Karpas-422 (cell line): ENCODE results near the gene MBD5. TPM values are rescaled to one million over a fixed set of nuclear protein-coding genes. Genes with fewer than 3 reads are reported as not detected.

ENCODE experiments used
- DNase-seq: peaks from one replicate; pipeline ENCODE4 v3.0.0-alpha.2; 2015
- H2AFZ ChIP-seq: fragments of 200-600 bp; sonication (generic); 2 replicates; pipeline ENCODE4 v1.6.1; 2014; ENCODE audit warnings: antibody characterized with exemption, low read length, mixed read lengths
- H3K27ac ChIP-seq: fragments of 200-600 bp; sonication (generic); 2 replicates; pipeline ENCODE4 v1.5.1; 2014; ENCODE audit warnings: mild to moderate bottlenecking, low read length, moderate library complexity
- H3K27me3 ChIP-seq: fragments of 200-600 bp; sonication (generic); 2 replicates; pipeline ENCODE4 v1.6.1; 2014; ENCODE audit warnings: low read length, mixed read lengths
- H3K36me3 ChIP-seq: fragments of 200-600 bp; sonication (generic); 2 replicates; pipeline ENCODE4 v1.6.1; 2014; ENCODE audit warnings: low read length, mixed read lengths; ENCODE audit not compliant: insufficient read depth
- H3K4me1 ChIP-seq: fragments of 200-600 bp; sonication (generic); 2 replicates; pipeline ENCODE4 v1.6.1; 2014; ENCODE audit warnings: mild to moderate bottlenecking, low read length, mixed read lengths
- H3K4me2 ChIP-seq: fragments of 200-600 bp; sonication (generic); 2 replicates; pipeline ENCODE4 v1.6.1; 2014; ENCODE audit warnings: low read length, low read depth, mild to moderate bottlenecking; ENCODE audit not compliant: poor library complexity, severe bottlenecking
- H3K4me3 ChIP-seq: fragments of 200-600 bp; sonication (generic); 2 replicates; pipeline ENCODE4 v1.5.1; 2014; ENCODE audit warnings: mild to moderate bottlenecking, antibody characterized with exemption, low read length, mixed read lengths
- H3K79me2 ChIP-seq: fragments of 200-600 bp; sonication (generic); 2 replicates; pipeline ENCODE4 v1.6.1; 2014; ENCODE audit warnings: mild to moderate bottlenecking, low read length, mixed read lengths
- H3K9ac ChIP-seq: fragments of 200-600 bp; sonication (generic); 2 replicates; pipeline ENCODE4 v1.6.0; 2014; ENCODE audit warnings: low read length
- H3K9me2 ChIP-seq: fragments of 200-600 bp; sonication (generic), shearing (Covaris generic); replicated peaks from 2 replicates; pipeline ENCODE4 v1.6.0; 2014; ENCODE audit warnings: mild to moderate bottlenecking, low read length, moderate library complexity; ENCODE audit not compliant: insufficient read depth
- H3K9me3 ChIP-seq: fragments of 300-700, 200-600 bp; sonication (generic); 2 replicates; pipeline ENCODE4 v1.6.1; 2014; ENCODE audit warnings: low read length, mixed read lengths
- H4K20me1 ChIP-seq: fragments of 200-600 bp; sonication (generic); 2 replicates; pipeline ENCODE4 v1.6.1; 2014; ENCODE audit warnings: mild to moderate bottlenecking, antibody characterized with exemption, low read length, low read depth; ENCODE audit not compliant: insufficient read depth
- total RNA-seq: library from RNA; depleted of rRNA; stranded (reverse); fragments of >200 nt; shearing (Covaris generic); gene quantifications from 2 replicates; pipeline ENCODE4 v1.2.3, GENCODE V29; 2014; ENCODE audit warnings: low replicate concordance

MBD5 gene
- total RNA-seq, 1 experiment from 2014 or later = 64.7 TPM

DNA sequence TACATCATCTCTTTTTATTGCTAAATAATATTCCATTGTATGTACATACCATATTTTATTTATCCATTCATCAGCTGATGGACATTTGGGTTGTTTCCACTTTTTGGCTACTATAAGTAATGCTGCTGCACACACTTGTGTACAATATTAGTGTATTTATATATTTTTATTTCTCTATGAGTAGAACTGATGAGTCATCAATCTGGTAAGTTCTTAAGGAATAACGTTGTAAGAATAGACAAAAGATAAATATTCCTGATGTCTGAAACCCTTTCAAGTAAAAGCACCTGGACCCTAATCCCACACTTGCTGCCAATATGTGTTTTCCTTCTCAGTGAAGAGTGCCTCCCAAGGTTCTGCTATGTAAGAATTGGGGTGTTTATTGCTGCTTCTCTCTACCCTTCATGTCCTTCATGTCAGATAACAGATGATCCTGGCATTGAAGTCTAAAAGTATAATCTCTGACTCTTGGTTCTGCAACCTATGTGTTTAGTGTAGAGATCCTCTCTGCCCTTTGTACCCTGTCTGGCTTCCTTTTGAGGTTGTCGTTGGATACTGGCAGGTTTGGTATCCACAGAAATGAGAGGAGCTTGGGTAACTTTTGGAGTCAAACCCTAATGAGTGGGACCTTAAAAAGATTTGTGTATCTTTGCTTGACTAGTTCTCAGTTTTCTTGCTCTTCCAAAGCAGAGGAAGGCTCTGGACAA is 330.7 kb downstream of the MBD5 start:
- no peaks in the 10 kb centered on the region for H3K27me3 ChIP-seq
- no peaks in the 10 kb centered on the region for H4K20me1 ChIP-seq
- no peaks in the 10 kb centered on the region for H3K9me3 ChIP-seq
- H3K4me1 ChIP-seq = peaks cover 11% of the 10 kb centered on the region
- H3K36me3 ChIP-seq = no peaks in the 10 kb centered on the region
- no peaks in the 10 kb centered on the region for H3K9me2 ChIP-seq
- no peak overlapping the region for H3K4me2 ChIP-seq
- no peak overlapping the region for H3K4me3 ChIP-seq
- no peak overlapping the region for H2AFZ ChIP-seq
- no peak overlapping the region for H3K9ac ChIP-seq
- no peak overlapping the region for H3K27ac ChIP-seq
- no peak for DNase-seq
- H3K79me2 ChIP-seq = no peaks in the 10 kb centered on the region

DNA sequence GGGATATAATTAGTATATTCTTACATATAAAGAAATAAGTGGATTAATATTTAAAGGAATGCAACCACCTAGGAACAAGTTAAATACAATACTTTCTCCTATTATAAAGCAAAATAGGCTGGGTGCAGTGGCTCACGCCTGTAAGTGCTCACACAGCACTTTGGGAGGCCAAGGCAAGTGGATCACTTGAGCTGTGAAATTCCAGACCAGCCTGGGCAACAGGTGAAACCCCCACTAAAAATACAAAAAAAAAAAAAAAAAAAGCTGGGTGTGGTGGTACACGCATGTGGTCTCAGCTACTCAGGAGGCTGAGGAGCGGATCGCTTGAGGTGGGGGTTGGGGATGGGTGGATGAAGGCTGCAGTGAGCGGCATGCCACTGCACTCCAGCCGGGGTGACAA is 337.5 kb downstream of the MBD5 start:
- Histone ChIP-seq H3K4me2 (no peak overlapping the region), H3K4me1 (no peaks in the 10 kb centered on the region), H3K36me3 (no peaks in the 10 kb centered on the region), H3K27ac (no peak overlapping the region), H4K20me1 (no peaks in the 10 kb centered on the region), H3K9me2 (no peaks in the 10 kb centered on the region), H3K27me3 (no peaks in the 10 kb centered on the region), H3K79me2 (no peaks in the 10 kb centered on the region), H3K9ac (no peak overlapping the region), H2AFZ (no peak overlapping the region), H3K4me3 (no peak overlapping the region), H3K9me3 (no peaks in the 10 kb centered on the region)
- DNase-seq = no peak

DNA sequence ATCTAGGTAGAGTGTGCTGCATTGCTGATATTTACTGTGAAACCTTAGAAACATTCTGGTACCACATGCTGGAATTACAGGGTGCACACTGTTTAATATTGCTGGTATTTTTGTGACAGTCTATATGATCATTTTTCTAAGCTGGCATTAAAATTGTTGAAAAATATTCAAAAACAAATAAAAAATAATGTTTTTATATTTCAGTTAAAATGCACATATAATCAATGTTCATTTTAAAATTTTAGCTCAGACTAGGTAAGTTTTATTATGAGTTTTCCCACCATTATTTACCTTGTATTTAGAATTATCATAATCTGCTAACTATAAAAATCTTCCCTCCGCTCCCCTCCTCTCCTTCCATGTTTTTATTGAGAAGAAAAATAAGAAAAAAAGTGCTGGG is 339.8 kb downstream of the MBD5 start:
- no peaks in the 10 kb centered on the region for H3K27me3 ChIP-seq
- no peak overlapping the region for H3K4me3 ChIP-seq
- H4K20me1 ChIP-seq = no peaks in the 10 kb centered on the region
- DNase-seq = no peak
- H3K9ac ChIP-seq = no peak overlapping the region
- no peaks in the 10 kb centered on the region for H3K9me3 ChIP-seq
- no peaks in the 10 kb centered on the region for H3K36me3 ChIP-seq
- no peak overlapping the region for H2AFZ ChIP-seq
- no peak overlapping the region for H3K4me2 ChIP-seq
- no peaks in the 10 kb centered on the region for H3K9me2 ChIP-seq
- H3K4me1 ChIP-seq = no peaks in the 10 kb centered on the region
- no peak overlapping the region for H3K27ac ChIP-seq
- H3K79me2 ChIP-seq = no peaks in the 10 kb centered on the region

DNA sequence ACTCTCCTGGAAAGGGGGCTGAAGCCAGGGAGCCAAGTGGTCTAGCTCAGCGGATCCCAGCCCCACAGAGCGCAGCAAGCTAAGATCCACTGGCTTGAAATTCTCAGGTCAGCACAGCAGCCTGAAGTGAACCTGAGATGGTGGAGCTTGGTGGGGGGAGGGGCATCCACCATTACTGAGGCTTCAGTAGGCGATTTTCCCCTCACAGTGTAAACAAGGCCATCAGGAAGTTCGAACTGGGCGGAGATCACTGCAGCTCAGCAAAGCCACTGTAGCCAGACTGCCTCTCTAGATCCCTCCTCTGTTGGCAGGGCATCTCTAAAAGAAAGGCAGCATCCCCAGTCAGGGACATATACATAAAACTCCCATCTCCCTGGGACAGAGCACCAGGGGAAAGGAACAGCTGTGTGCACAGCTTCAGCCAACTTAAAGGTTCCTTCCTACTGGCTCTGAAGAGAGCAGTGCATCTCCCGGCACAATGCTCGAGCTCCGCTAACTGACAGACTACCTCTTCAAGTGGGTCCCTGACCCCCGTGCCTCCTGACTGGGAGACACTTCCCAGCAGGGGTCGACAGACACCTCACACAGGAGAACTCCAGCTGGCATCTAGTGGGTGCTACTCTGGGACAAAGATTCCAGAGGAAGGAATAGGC is 341.4 kb downstream of the MBD5 start:
- Histone ChIP-seq H2AFZ (no peak overlapping the region), H3K27ac (no peak overlapping the region), H3K9ac (no peak overlapping the region), H3K4me2 (no peak overlapping the region), H3K4me1 (no peaks in the 10 kb centered on the region), H3K27me3 (no peaks in the 10 kb centered on the region), H3K79me2 (no peaks in the 10 kb centered on the region), H3K36me3 (no peaks in the 10 kb centered on the region), H3K4me3 (no peak overlapping the region), H3K9me3 (no peaks in the 10 kb centered on the region), H4K20me1 (no peaks in the 10 kb centered on the region), H3K9me2 (no peaks in the 10 kb centered on the region)
- no peak for DNase-seq

DNA sequence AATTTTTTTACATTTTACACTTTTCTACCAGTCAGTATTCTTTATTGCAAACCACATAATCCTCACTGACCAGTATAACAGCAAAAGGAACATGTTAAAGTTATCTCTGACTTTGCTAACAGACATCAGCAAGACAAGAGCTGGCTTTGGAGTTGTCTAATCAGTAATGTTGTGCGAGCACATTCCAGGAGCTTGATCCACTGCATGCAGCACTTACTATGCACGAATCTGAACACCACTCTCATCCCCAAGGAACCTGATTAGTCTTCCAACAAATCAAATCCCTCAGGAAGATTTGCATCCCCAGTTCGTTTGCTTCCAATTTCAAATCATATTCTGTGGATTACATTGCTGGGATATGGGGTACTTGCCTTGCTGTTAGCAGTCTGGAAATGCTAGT is 354.3 kb downstream of the MBD5 start:
- H3K4me2 ChIP-seq = no peak overlapping the region
- no peak overlapping the region for H3K4me3 ChIP-seq
- no peak overlapping the region for H3K9ac ChIP-seq
- H3K36me3 ChIP-seq = no peaks in the 10 kb centered on the region
- H3K27me3 ChIP-seq = no peaks in the 10 kb centered on the region
- no peak overlapping the region for H3K27ac ChIP-seq
- no peak overlapping the region for H2AFZ ChIP-seq
- H4K20me1 ChIP-seq = no peaks in the 10 kb centered on the region
- DNase-seq = no peak
- H3K9me2 ChIP-seq = no peaks in the 10 kb centered on the region
- H3K4me1 ChIP-seq = no peaks in the 10 kb centered on the region
- H3K79me2 ChIP-seq = no peaks in the 10 kb centered on the region
- H3K9me3 ChIP-seq = no peaks in the 10 kb centered on the region

DNA sequence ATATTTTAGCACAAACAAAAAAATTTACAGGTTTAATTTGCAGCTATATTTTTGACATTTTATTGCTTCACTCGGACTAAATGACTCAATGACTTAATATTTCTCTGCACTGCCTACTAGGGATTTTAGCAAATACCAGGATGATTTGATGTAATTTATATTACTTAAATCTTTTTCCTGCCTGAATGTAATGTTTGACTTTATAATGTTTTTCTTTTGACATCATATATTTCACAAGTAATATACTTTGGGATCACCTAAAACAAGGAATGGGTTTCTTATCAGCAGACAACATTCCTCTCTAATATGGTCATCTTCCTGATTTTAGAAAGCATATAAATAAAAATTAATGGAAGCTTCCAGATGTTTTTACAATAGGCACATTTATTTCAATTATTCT is 370.4 kb downstream of the MBD5 start:
- DNase-seq = no peak
- no peaks in the 10 kb centered on the region for H3K36me3 ChIP-seq
- H3K4me3 ChIP-seq = no peak overlapping the region
- no peak overlapping the region for H3K27ac ChIP-seq
- no peak overlapping the region for H2AFZ ChIP-seq
- H3K27me3 ChIP-seq = no peaks in the 10 kb centered on the region
- no peak overlapping the region for H3K9ac ChIP-seq
- no peaks in the 10 kb centered on the region for H3K79me2 ChIP-seq
- H3K9me2 ChIP-seq = no peaks in the 10 kb centered on the region
- no peaks in the 10 kb centered on the region for H3K9me3 ChIP-seq
- no peak overlapping the region for H3K4me2 ChIP-seq
- H4K20me1 ChIP-seq = no peaks in the 10 kb centered on the region
- H3K4me1 ChIP-seq = no peaks in the 10 kb centered on the region

DNA sequence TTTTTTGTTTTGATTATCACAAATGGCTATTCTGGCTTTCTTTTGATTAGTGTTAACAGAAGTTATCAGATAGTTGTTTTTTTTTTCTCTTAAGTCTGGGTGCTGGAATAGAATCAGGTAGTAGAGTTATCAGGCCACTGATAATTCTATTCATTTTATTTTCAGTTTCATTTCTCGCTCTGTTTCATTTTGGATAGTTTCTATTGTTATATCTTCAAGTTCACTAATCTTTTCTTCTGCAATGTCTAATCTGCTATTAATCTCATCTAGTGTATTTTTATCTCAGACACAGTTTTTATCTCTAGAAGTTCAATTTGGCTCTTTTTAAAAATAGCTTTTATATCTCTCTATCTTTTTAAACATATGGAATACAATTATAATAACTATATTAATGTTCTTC is 381.9 kb downstream of the MBD5 start:
- DNase-seq = no peak
- Histone ChIP-seq H3K79me2 (no peaks in the 10 kb centered on the region), H3K4me3 (no peak overlapping the region), H2AFZ (no peak overlapping the region), H3K9ac (no peak overlapping the region), H3K9me2 (no peaks in the 10 kb centered on the region), H3K36me3 (no peaks in the 10 kb centered on the region), H4K20me1 (no peaks in the 10 kb centered on the region), H3K9me3 (no peaks in the 10 kb centered on the region), H3K27ac (no peak overlapping the region), H3K4me1 (no peaks in the 10 kb centered on the region), H3K4me2 (no peak overlapping the region), H3K27me3 (no peaks in the 10 kb centered on the region)

DNA sequence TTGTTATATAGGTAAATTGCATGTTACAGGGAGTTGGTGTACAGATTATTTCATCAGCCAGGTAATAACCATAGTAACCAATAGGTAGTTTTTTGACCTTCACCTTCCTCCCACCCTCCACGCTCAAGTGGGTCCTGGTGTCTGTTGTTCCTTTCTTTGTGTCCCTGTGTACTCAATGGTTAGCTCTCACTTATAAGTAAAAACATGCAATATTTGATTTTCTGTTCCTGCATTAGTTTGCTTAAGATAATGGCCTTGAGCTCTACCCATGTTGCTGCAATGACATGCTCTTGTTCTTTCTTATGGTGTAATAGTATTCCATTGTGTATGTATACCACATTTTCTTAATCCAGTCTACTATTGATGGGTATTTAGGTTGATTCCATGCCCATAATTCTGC is 390.0 kb downstream of the MBD5 start:
- Histone ChIP-seq H3K4me1 (no peaks in the 10 kb centered on the region), H2AFZ (no peak overlapping the region), H3K9ac (no peak overlapping the region), H3K9me2 (no peaks in the 10 kb centered on the region), H3K27ac (no peak overlapping the region), H4K20me1 (no peaks in the 10 kb centered on the region), H3K4me2 (no peak overlapping the region), H3K36me3 (no peaks in the 10 kb centered on the region), H3K27me3 (no peaks in the 10 kb centered on the region), H3K79me2 (no peaks in the 10 kb centered on the region), H3K4me3 (no peak overlapping the region), H3K9me3 (no peaks in the 10 kb centered on the region)
- no peak for DNase-seq
